ACHN (cell line): ENCODE results near the gene TRAF2.

Experiments used
- DNase-seq: peaks from one replicate; pipeline ENCODE4 v3.0.0-alpha.2; 2015
- in situ Hi-C: cut with HindIII; loops from 2 replicates; pipeline ENCODE4 v1.10.0; 2017; ENCODE audit warnings: low sequenced_read_pairs, low pct_ligation_motif_present, low pct_unique_long_range_greater_than_20kb

Gene TRAF2

GRCh38 chr9:136963341-136963740 lies 77.0 kb downstream of the TRAF2 start:
- no peak for DNase-seq
- in situ Hi-C loops, result no loop called here

- in situ Hi-C loops, result no loop called here
- no peak for DNase-seq
These were observed 77.4 kb downstream of the TRAF2 start for GRCh38 chr9:136963751-136964150.

- in situ Hi-C loops, result no loop called here
- DNase-seq, result no peak
These were observed 77.9 kb downstream of the TRAF2 start for GRCh38 chr9:136964171-136964689.

GRCh38 chr9:136964833-136965422 lies 78.6 kb downstream of the TRAF2 start:
- in situ Hi-C loops, result no loop called here
- DNase-seq, result no peak

GRCh38 chr9:136965771-136966484 lies 79.6 kb downstream of the TRAF2 start:
- in situ Hi-C loops, result no loop called here
- no peak for DNase-seq

- DNase-seq, result no peak
- in situ Hi-C loops, result no loop called here
These were observed 82.2 kb downstream of the TRAF2 start for GRCh38 chr9:136968333-136969127.

- no peak for DNase-seq
- in situ Hi-C loops, result no loop called here
These were observed 82.8 kb downstream of the TRAF2 start for GRCh38 chr9:136969150-136969549.

- in situ Hi-C loops, result no loop called here
- no peak for DNase-seq
These were observed 83.5 kb downstream of the TRAF2 start for GRCh38 chr9:136969774-136970173.

GRCh38 chr9:136970361-136970760 lies 84.0 kb downstream of the TRAF2 start:
- in situ Hi-C loops, result no loop called here
- no peak for DNase-seq

- DNase-seq, result no peak
- in situ Hi-C loops, result no loop called here
These were observed 85.4 kb downstream of the TRAF2 start for GRCh38 chr9:136971746-136972145.

- DNase-seq, result no peak
- in situ Hi-C loops, result no loop called here
These were observed 86.0 kb downstream of the TRAF2 start for GRCh38 chr9:136972335-136972734.

GRCh38 chr9:136972743-136973142 lies 86.4 kb downstream of the TRAF2 start:
- in situ Hi-C loops, result no loop called here

GRCh38 chr9:136973618-136974617 lies 87.6 kb downstream of the TRAF2 start:
- no peak for DNase-seq
- in situ Hi-C loops, result no loop called here

More at GRCh38 chr9:136972743-136973142, 86.4 kb downstream of the TRAF2 start:
- DNase-seq, result no peak

- no peak for DNase-seq
- in situ Hi-C loops, result no loop called here
These were observed 88.7 kb downstream of the TRAF2 start for GRCh38 chr9:136974817-136975535.

- no peak for DNase-seq
- in situ Hi-C loops, result no loop called here
These were observed 89.3 kb downstream of the TRAF2 start for GRCh38 chr9:136975644-136976043.
